ENCODE results near the gene TRNP1.
A peak's percentile ranks its signal among the peaks of the same experiment; 100 is the strongest.
"Not testable (repeated sequence)": the region's sequence is repeated elsewhere in the genome, so short reads cannot be mapped to it uniquely, and the experiment has no call there.

TRNP1 gene, protein sequence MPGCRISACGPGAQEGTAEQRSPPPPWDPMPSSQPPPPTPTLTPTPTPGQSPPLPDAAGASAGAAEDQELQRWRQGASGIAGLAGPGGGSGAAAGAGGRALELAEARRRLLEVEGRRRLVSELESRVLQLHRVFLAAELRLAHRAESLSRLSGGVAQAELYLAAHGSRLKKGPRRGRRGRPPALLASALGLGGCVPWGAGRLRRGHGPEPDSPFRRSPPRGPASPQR

DNA sequence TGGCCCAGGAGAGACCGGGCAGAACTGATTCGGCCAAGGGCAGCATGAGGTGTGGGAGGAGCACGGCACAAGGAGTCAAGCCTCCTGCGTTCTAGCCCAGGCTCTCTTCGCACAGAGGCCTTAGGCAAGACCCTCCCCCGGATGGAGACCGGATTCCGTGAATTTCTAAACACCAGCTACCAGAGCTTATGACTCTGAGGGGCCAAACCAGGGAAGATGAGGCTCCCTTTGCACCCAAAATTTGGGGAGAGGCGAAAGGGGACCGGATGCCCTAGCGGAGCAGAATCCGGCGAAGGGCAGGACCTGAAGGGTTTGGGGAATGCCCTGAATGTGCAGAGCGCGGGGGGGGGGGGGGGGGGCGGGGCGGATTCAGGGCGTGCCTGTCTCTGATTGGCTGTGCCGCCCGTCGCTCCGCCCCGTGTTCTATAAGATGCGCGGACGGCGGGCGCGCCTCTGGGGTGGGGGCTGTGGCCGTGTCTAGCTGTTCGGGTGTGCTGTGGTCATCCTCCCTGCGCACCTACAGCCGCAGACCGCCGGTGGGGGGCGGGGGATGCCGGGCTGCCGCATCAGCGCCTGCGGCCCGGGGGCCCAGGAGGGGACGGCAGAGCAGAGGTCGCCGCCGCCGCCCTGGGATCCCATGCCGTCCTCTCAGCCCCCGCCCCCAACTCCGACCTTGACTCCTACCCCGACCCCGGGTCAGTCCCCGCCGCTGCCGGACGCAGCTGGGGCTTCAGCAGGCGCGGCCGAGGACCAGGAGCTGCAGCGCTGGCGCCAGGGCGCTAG lies at the start of gene TRNP1:
TSS of gene TRNP1 (plus strand) at position 456 of the 783 bp plus-strand sequence. CDS start at position 551, 95 bp downstream.
- DNase-seq, result peak; percentile 90

- DNase-seq, result no peak
Observed at GRCh38 chr1:26945138-26945537, 48.4 kb upstream of the TRNP1 start.

- DNase-seq, result no peak
Observed at GRCh38 chr1:26945728-26946127, 47.8 kb upstream of the TRNP1 start.

- DNase-seq, result no peak
Observed at GRCh38 chr1:26946270-26946669, 47.2 kb upstream of the TRNP1 start.

GRCh38 chr1:26948725-26949057 lies 44.8 kb upstream of the TRNP1 start:
- DNase-seq, result not testable (repeated sequence)

- DNase-seq, result no peak
Observed at GRCh38 chr1:26949266-26949925, 44.1 kb upstream of the TRNP1 start.

DNA sequence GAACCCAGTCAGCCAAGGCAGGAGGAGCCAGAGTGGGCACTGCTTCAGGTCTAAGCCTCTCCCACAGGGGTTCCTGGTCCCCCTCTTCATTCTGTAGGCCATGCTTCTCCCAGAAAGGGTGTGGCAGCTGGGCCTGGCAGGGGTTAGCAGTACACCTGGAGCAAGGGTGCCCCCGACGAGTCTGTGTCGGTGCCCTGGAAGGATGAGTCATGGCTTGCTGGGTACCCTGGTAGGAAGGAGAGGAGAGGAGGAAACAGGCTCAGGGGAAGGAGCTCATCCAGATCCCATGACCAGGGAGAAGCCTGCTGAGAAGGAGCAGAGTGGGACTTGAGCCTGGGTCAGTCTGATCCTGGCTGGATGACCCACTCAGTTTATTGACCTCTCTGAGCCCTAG lies 43.6 kb upstream of the TRNP1 start:
- DNase-seq, result no peak

- peak; percentile 70 for DNase-seq
Observed at GRCh38 chr1:26950602-26951001, 42.9 kb upstream of the TRNP1 start.

DNA sequence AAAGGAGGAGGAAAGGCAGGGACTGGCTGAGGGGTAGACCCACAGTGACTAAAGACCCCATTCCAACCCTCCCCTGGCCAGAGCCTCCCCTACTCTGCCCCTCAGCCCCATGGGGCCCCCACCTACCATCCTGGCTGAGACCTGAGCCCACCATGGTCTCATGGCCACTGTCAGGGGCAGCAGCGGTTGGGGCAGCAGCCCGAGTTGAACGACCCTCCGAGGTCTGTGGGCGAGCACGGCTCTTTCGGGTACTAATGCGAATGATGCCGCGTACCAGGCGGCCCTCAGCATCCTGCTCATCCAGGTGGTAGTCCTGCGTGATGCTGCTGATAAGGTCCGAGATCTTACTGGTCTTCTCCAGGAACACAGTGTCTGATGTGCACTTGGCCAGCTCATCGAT lies 42.3 kb upstream of the TRNP1 start:
- no peak for DNase-seq

DNA sequence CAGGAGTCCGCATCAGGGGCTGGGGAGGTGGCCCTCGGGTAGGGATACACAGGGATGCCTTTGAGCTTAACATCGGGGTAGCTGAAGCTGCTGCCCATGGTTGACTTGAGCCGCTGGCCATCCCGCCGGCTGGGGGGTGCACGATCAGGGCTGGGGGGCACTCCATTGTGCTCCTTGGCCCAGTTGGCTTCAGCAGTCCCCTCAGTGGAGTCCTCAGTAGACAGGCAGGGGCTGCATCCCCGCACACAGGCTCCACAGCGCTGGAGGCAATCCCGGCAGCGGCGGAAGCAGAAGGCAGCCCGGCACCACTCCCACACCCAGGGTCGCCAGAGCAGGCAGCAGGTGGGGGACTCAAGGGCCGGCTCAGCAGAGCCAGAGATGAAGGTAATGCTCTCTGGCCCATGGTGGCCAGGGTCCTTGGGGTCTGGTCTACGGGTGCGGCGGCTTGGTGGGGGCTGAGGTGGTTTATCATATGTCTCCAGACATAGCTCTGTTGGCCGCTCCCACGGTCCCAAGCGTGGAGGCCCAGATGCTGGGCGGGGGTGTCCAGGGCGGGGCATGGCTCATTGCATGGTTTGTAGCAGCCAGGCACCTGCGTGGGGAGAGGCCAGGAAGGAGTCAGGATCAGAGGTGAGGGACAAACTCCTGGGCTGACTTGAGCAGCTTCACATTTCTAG lies 41.5 kb upstream of the TRNP1 start:
- DNase-seq, result no peak

DNA sequence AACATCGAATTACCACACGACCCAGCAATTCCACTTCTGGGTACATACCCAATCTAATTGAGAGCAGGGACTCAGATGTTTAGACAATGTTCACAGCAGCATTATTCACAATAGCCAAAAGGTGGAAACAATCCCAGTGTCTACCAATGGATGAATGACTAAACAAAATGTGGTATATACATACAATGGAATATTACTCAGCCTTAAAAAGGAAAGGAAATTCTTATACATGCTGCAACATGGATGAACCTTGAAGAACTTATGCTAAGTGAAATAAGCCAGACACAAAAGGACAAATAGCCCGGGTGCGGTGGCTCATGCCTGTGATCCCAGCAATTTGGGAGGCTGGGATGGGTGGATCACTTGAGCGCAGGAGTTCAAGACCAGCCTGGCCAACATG lies 40.1 kb upstream of the TRNP1 start:
- DNase-seq, result no peak

GRCh38 chr1:26956321-26956720 lies 37.2 kb upstream of the TRNP1 start:
- DNase-seq, result no peak

GRCh38 chr1:26957306-26957705 lies 36.2 kb upstream of the TRNP1 start:
- DNase-seq, result no peak

DNA sequence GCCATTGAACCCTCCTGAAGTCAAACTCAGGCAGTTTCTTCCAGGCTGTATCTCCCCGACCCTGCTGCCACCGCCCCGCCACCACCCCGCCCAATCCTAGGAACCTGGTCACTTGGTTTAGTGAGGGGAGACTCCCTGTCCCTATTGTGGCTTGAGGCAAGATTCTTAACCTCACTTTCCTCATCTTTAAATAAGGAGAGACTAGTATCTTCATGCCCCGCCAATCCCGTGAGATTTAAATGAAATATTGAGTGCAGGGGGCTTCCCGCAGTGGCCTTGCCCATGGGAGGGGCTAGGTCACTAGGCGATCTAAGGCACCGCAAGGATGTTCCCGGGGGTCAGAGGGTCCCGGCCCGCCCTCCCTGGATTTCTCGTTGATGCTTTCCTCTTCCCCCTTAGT lies 34.2 kb upstream of the TRNP1 start:
- no peak for DNase-seq

DNA sequence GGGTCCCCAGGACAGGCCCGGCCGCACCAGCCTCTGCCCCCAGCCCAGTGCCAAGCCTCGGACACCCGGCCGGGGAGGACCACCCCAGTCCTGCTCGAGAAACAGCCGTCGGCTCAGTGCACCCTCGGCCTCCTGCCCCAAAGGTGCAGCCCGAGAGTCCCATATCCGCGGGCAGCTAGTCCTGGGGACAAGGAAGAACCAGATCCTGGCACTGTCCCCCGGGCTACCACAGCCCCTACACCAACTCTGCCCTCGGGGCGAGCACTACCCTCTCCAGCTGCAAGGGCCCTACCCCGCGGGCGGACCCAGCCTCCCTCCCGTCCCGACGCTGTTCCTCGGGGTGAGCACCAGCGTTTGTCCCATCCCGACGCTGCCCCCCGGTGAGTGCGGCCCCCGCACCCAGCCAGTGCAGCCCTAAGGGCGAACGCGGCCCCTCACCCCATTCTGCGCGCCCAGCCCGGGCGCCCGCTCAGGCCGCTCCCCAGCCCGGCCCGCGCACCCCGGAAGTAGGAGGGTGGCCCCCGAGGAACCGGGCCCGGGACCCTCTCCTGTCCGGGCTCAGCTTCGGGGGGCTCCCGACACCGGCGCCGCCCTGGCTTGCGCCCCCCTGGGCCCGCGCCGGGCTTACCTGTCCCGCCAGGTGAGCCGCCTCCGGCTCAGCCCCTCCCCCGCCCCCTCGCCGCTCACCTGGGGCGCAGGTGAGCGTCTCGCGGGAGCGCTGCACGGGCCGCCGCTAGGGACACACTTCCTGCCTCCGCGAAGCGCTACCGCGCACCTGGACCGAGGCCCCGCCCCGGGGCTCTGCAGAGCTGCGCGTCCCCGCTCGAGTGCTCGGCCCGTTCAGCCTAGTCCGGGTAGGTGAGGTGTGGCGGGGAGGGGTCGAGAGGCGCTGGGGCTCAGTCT lies 33.5 kb upstream of the TRNP1 start, which contains the start of gene KDF1:
TSS of gene KDF1 (minus strand) at position 747 of the 903 bp plus-strand sequence. CDS start 8,088 bp downstream, outside the sequence.
- DNase-seq, result peak; percentile 91

DNA sequence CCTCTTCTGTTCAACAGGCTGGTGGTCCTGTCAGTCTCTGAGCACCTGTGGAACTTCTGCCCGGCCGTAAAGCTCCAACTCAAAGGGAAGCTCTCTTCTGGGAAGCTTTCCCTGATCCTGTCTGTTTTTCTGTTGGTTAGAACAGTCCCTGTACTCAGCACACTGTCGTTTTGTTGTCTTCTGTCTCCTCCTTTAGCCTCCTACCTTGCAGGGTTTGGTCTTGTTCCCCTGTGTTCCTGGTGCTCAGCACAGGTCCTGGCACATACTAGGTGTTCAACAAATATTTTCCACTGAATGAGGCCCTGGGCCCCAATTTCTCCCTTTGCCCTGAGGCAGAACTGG lies 32.9 kb upstream of the TRNP1 start:
- DNase-seq, result no peak

DNA sequence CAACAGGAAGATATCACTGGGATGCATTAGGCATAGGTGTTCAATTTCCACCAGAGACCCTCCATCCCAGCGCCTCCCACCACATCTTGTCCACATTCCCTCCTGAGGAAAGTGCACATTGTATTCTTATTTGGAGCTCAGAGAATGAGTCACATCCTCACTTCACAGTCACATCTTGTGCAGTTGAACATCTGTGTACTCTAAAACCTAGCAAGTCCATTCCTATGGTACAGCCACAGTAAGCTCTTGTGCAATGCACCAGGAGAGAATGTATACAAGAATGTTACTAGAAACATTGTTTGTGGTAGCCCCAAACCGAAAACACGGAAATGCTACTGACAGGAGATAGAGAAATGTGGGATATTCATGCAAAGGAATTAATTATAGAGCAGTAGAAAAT lies 31.7 kb upstream of the TRNP1 start:
- DNase-seq, result no peak

DNA sequence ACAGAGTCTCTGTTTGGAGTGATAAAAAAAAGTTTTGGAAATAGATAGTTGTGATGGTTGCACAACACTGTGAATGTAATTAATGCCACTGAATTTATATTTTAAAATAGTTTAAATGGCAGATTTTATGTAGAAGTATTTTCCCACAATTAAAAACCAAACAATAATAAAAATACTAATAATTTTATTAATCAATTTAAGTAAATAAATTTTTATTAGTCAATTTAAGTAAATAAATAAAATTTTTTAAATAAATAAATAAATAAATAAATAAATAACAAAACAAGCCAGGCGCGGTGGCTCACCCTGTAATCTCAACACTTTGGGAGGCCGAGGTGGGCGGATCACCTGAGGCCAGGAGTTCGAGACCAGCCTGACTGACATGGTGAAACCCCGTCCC lies 28.3 kb upstream of the TRNP1 start:
- no peak for DNase-seq

- DNase-seq, result no peak
Observed at GRCh38 chr1:26965628-26966027, 27.9 kb upstream of the TRNP1 start.

- DNase-seq, result no peak
Observed at GRCh38 chr1:26970810-26971209, 22.7 kb upstream of the TRNP1 start.

DNA sequence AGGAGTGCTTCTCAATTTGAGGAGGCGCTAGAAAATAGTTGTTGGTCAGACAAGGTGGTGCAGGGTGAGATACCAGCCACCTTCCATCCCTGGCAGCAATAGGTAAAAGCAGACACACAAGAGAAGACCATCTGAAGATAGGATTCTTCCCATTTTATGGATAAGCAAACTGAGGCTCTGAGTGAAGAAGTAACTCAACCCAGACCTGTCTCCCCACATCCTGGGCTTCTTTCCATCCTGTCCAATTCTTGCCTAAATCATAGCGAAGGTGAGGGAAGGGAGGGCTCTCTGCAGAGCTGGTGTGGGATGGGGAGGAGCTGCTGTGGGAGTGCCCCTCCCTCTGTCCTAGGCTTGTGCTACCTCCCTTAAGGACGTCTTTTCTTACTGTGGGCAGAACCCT lies 21.9 kb upstream of the TRNP1 start:
- no peak for DNase-seq

DNA sequence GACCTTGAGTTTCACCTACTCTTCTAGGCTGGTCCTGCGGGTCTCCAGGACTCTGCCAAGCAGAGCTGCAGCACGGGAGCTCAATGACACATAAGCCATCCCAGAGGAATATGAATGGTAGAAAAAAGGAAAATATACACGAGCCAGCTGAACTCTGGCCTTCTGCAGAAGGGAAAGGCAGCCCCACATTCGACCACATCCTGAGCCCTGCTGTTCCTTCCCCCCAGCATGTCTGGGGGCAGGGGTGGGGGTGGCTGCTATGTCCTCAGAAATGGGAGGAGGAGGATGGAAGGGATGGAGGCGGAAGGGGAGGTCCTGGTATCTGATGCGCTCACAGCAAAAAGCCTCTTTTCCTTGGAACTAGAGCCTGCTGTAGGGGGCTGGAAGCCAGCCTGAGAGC lies 21.1 kb upstream of the TRNP1 start:
- DNase-seq, result no peak

- DNase-seq, result no peak
Observed at GRCh38 chr1:26972821-26973220, 20.7 kb upstream of the TRNP1 start.

Data from RPMI8226 (cell line).